Omental fat pad (tissue), 4 donors: ENCODE measurements around the gene ADCY9. TPM values are rescaled to one million over a fixed set of nuclear protein-coding genes. Genes with fewer than 3 reads are reported as not detected.

Experiments
- ATAC-seq: fragments of 150-250 bp; one replicate; pipeline ENCODE4 v1.9.1; 2016; ENCODE audit warnings: mild to moderate bottlenecking, moderate library complexity; ENCODE audit not compliant: low FRiP score
- DNase-seq: peaks from one replicate; pipeline ENCODE4 v3.0.0-alpha.2; 2019; ENCODE audit warnings: low spot score
- CTCF ChIP-seq, 3 donors: fragments of 450-650 bp; IDR thresholded peaks; one replicate each; pipeline ENCODE4 v1.5.1; 2016 to 2017; ENCODE audit warnings: antibody characterized with exemption in 3 of 3, mild to moderate bottlenecking in 3 of 3, moderate library complexity in 2 of 3
- total RNA-seq, 4 donors: library from RNA; depleted of rRNA; stranded (reverse); fragments of >200 nt; gene quantifications; one replicate each; pipeline ENCODE4 v1.1.0, GENCODE V29; 2016

Gene ADCY9
- total RNA-seq, 4 donors from 2014 or later: 8.5 to 16.6 (median 11.5) TPM

- DNase-seq: no peak
- no peak for TF ChIP-seq CTCF (IDR thresholded peaks at IDR 0.05)
- no peak for ATAC-seq
These were observed 21.2 kb upstream of the ADCY9 start for GRCh38 chr16:4137438-4137837.

- ATAC-seq (no peak), DNase-seq (no peak)
- TF ChIP-seq CTCF (IDR thresholded peaks at IDR 0.05): no peak
These were observed 20.1 kb upstream of the ADCY9 start for GRCh38 chr16:4136229-4136813.

GRCh38 chr16:4135537-4135936, 19.3 kb upstream of the ADCY9 start:
- no peak for TF ChIP-seq CTCF (IDR thresholded peaks at IDR 0.05)
- ATAC-seq: no peak
- no peak for DNase-seq

DNA sequence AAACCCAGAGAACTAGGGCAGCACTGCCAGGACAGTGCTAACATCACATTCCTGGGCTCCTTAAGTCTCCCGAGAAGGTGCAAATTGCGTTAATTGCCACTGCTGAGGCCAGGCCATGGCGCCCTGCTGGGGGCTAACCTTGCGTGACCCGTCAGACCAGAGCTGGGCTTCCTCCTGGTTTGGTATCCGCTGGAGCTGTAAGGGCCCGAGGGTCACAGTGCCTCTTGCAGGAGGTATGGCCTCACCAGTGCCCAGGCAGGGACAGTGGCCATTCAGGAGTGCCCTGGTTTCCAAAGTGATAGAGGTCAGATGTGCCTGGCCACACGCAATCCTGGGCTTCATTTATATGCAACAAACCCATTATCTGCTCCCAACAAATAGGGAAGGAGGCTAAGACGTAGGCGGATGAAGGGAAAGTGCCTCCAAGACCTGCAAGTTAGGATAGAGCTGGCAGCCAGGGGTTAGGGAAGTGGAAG, 17.7 kb upstream of the ADCY9 start:
- TF ChIP-seq CTCF (IDR thresholded peaks at IDR 0.05): no peak
- DNase-seq (no peak), ATAC-seq (no peak)

DNA sequence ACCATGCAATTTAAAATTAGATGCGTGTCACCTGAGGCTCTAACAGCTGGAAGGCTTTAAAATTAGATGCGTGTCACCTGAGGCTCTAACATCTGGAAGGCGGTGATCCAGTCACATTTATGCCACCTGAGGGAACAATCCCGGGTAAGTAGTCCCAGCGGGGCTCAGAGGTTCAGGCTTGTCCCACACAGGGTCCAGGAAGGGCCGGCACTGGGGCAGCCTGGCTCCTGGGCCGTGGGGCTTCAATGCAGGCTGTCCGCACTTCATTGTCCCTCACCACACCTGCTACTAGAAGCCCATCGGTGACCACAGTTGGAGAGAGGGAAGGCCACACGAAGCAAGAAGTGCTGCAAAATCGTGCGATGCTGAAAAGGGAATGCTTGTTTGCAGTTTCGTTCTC, 15.4 kb upstream of the ADCY9 start:
- DNase-seq (no peak), ATAC-seq (no peak)
- TF ChIP-seq CTCF (IDR thresholded peaks at IDR 0.05): no peak

- no peak for TF ChIP-seq CTCF (IDR thresholded peaks at IDR 0.05)
- DNase-seq (no peak), ATAC-seq (no peak)
These were observed 8.5 kb upstream of the ADCY9 start for GRCh38 chr16:4124535-4125294.
